ENCODE measurements around the gene ROBO1. TPM values are rescaled to one million over a fixed set of nuclear protein-coding genes. Genes with fewer than 3 reads are reported as not detected.

ROBO1 gene
- total and polyA plus RNA-seq, 2 donors (not counting 3 experiments of a cell fraction or from before 2014, with no cell fraction given), result 5.9 to 14.2 TPM

DNA sequence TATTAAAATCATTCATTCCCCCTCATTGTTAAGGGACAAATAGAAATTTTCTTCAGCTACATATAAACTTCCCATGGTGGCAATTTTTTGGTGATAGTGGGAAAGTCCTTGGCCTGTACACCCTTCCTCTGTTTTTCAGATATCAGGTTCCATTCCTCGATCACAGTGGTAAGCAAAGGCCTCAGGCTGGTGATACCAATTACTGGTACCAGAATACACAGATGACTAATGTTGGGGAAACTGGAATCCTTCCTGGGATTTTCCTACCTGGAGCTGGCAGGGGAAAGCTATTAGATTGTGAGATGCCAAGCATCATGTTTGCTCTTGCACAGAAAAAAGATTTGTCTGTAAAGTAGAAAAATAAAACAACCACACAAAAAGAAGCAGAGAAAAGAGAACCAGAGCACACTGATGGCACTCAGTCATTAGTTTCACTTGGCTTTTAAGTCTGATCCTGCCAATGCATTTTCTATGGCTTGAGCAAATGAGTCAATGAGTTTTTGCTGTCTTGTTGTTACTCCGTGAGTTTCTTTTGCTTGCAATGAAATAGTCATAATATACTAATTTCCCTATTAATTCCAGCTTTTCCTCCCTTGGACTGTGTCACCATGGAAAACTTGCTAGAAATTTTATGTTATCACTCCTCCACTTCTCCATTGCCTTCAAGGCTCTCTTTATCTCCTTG, 795.0 kb downstream of the ROBO1 start:
- no peak for FAIRE-seq
- DNase-seq (ENCODE audit: low read depth, low spot score), result no peak
- CTCF ChIA-PET, result interaction anchor here (1.1 kb wide), 2 partner anchors 16 to 389 kb away, joined by 3 to 6 read pairs; no protein-coding TSS in a partner anchor
- TF ChIP-seq MYC (IDR thresholded peaks at IDR 0.05; ENCODE audit: low read depth, low read length) (no peak), GATA2 (IDR thresholded peaks at IDR 0.05; ENCODE audit: insufficient read depth, insufficient read length, low read depth, low read length) (no peak), FOS (IDR thresholded peaks at IDR 0.05; ENCODE audit: borderline replicate concordance, insufficient read depth, low read length) (no peak), JUN (IDR thresholded peaks at IDR 0.05; ENCODE audit: borderline replicate concordance, insufficient read depth, insufficient read length, low read depth) (no peak), POLR2A (IDR thresholded peaks at IDR 0.05; ENCODE audit: low read depth, low read length) (no peak), POLR2AphosphoS5 (IDR thresholded peaks at IDR 0.05; ENCODE audit: insufficient read depth, low read depth, low read length) (no peak), EZH2 (IDR thresholded peaks at IDR 0.05; ENCODE audit: borderline replicate concordance, low read depth, low read length, severe bottlenecking) (no peak)
- TF ChIP-seq, protein P1, sequence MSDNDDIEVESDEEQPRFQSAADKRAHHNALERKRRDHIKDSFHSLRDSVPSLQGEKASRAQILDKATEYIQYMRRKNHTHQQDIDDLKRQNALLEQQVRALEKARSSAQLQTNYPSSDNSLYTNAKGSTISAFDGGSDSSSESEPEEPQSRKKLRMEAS (IDR thresholded peaks at IDR 0.05; ENCODE audit: insufficient read depth, insufficient read length), result no peak
- TF ChIP-seq, protein P2, sequence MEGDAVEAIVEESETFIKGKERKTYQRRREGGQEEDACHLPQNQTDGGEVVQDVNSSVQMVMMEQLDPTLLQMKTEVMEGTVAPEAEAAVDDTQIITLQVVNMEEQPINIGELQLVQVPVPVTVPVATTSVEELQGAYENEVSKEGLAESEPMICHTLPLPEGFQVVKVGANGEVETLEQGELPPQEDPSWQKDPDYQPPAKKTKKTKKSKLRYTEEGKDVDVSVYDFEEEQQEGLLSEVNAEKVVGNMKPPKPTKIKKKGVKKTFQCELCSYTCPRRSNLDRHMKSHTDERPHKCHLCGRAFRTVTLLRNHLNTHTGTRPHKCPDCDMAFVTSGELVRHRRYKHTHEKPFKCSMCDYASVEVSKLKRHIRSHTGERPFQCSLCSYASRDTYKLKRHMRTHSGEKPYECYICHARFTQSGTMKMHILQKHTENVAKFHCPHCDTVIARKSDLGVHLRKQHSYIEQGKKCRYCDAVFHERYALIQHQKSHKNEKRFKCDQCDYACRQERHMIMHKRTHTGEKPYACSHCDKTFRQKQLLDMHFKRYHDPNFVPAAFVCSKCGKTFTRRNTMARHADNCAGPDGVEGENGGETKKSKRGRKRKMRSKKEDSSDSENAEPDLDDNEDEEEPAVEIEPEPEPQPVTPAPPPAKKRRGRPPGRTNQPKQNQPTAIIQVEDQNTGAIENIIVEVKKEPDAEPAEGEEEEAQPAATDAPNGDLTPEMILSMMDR (IDR thresholded peaks at IDR 0.05; ENCODE audit: extremely low read depth in 1 of 2, insufficient read depth in 1 of 2, low read depth in 1 of 2, low read length in 2 of 2), result no peak
- Histone ChIP-seq H3K9me3 (replicated peaks; ENCODE audit: control insufficient read depth, insufficient read depth, low read length) (no peaks in the 10 kb centered on the region), H3K27ac (ENCODE audit: insufficient read depth, low read depth, low read length) (no peak overlapping the region), H3K4me1 (ENCODE audit: control insufficient read depth, extremely low read depth, insufficient read depth, low read length) (peaks cover 13% of the 10 kb centered on the region), H3K9me1 (replicated peaks; ENCODE audit: control insufficient read depth, extremely low read depth, insufficient read depth, low read length) (no peaks in the 10 kb centered on the region), H2AFZ (ENCODE audit: low read depth, low read length) (no peak overlapping the region), H3K36me3 (ENCODE audit: control insufficient read depth in 2 of 2, extremely low read depth in 1 of 2, insufficient read depth in 2 of 2, low read length in 2 of 2) (no peaks in the 10 kb centered on the region), H3K79me2 (ENCODE audit: control insufficient read depth, insufficient read depth, low read length) (no peaks in the 10 kb centered on the region), H3K27me3 (ENCODE audit: control insufficient read depth in 2 of 2, insufficient read depth in 2 of 2, low read length in 2 of 2) (no peaks in the 10 kb centered on the region), H3K9ac (replicated peaks; ENCODE audit: extremely low read depth, insufficient read depth, low read length) (no peak overlapping the region), H3K4me3 (replicated peaks in 1 of 3; ENCODE audit: insufficient read depth in 1 of 3, low read depth in 1 of 3, low read length in 3 of 3) (no peak overlapping the region), H4K20me1 (replicated peaks; ENCODE audit: control insufficient read depth, extremely low read depth, insufficient read depth, low read length) (no peaks in the 10 kb centered on the region), H3K4me2 (ENCODE audit: insufficient read depth, low read length) (no peak overlapping the region)
- intact Hi-C loops (cut with micrococcal nuclease) (no loop called here), dilution Hi-C loops (cut with MboI; ENCODE audit: extremely low pct_ligation_motif_present, low sequenced_read_pairs) (no loop called here)
- BruUV-seq (replicated peaks), result no TSS peak
- POLR2A ChIA-PET, result no interaction called here

Measured in endothelial cell of umbilical vein (primary cell).